GM21367 (cell line): ENCODE results near the gene CAPN10.

Source experiments
- ATAC-seq: cut with Tn5 transposase; IDR thresholded peaks from one replicate; pipeline ENCODE4 v1.9.1; 2021; ENCODE audit not compliant: unreplicated experiment

CAPN10 gene

DNA sequence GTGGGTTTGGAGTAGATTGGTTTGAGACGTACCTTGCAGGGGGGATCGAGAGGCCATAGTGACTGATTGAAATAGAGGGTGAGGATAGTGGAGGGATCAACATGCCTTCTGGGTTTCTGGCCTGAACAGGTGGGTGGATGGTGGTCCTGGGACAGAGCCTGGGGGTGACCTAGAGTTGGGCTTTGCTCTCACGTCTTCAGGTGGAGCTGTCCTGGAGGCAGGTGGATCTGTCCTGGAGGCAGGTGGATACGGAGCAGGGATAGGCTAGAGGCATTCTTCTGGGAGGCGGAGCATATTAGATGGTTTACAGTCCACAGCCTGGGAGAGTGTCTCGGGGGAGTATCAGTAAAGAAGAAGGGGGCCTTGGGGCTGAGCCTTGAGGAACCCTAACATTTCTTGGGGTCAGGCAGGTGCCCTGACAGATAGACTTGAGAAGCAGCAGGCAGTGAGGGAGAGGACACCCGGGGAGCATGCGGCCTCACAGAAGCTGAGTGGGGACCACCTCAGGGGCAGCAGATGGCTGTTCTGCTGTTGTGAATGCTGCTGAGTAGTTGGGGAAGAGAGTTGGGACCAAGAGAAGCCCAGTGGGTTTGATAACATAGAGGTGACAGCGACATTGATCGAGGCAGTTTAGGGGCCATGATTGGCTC, 1.6 kb downstream of the CAPN10 start:
- ATAC-seq: no peak

DNA sequence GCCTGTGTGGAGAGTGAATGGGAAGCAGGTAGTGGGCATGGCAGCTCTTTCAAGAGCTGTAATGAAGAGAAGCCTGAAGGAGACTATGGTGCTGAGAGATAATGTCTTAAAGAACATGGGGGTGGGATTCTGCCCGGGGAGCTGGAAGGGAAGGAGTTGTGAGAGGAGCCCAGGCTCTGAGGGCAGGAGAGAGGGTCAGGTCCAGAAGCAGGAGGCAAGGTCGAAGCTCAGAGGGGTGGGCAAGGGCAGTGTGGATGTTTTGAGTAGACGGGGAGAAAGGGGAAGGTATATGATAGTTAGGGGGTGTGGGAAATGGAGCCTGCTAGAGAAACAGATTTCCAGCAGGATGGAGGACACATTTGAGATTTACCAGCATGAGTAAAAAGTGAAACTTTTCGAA, 2.1 kb downstream of the CAPN10 start:
- no peak for ATAC-seq

DNA sequence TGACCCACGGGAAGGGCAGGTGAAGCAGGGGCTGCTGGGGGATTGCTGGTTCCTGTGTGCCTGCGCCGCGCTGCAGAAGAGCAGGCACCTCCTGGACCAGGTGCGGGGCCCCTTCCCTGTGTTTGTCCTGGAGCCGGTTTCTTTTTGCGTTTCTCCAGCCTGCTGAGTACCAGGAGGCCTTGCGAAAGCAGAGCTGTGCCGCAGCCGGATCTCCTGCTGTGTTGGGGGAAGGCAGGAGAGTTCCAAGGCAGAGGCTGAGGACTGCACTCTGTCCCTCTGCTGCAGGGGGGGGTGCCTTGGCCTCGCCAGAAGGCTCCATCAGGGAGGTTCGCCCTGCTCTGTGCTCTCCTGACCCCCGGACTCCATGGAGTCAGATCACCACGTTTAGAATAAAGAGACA, 2.8 kb downstream of the CAPN10 start:
- ATAC-seq: no peak

DNA sequence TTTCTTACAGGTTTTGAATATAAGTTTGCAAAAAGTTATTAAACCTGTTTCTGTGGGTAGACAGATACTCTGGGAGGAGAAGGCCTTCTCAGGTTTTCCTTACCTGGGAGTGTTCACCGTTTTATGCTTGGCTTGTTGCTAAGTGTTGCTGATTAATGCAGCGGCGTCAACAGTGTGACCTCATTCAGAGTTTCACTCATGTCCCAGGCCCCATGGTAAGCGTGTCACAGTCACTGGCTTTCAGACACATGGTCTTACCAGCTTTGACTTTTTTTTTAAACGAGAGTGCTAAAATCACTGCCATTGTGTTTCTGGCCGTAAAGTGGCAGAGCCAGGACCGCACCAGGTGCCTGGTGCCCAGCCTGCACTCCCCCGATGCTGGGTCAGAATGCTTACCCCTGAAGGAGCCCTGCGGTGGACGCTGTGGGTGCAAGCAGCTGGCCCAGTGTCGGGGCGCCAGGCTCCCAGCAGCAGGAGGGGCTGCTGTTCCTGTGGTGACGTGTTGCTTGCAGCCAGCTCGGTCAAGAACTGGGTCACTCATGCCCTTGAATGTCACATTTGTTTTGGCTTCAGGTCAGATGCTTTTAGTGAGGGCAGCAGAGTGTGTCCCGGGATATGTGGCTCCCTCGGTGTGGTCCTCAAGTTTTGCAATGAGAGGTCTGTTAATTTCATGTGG, 3.5 kb downstream of the CAPN10 start:
- ATAC-seq: no peak

DNA sequence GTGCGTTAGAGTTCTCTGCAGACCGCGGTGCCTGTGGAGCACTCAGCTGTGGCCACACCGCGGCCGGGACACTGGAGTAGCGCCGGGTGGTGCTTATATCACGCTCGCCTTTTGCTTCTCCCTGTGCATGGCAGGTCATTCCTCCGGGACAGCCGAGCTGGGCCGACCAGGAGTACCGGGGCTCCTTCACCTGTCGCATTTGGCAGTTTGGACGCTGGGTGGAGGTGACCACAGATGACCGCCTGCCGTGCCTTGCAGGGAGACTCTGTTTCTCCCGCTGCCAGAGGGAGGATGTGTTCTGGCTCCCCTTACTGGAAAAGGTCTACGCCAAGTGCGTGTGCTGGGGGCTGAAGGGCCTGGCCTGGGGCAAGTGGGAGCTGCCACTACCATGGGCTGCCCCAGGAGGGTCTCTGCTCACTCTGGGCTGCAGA, 4.2 kb downstream of the CAPN10 start:
- no peak for ATAC-seq

DNA sequence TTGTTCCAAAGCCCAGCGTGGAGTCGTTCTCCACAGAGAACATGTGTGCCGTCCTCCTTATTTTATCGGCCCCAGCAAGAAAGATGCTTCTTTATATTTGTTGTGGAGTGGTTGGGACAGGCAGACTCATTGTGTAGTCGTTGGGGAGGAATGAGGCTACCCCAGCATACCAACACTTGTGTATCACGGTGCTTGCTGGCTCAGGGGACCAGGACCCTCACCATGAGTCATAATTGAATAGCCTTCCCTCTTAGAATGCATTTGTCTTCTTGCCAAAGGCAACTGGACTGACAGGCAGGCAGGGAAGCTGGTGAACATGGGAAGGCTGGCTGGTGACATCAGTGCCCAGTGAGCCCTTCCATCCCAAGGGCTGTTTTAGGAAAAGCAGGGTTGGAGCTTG, 4.7 kb downstream of the CAPN10 start:
- no peak for ATAC-seq

DNA sequence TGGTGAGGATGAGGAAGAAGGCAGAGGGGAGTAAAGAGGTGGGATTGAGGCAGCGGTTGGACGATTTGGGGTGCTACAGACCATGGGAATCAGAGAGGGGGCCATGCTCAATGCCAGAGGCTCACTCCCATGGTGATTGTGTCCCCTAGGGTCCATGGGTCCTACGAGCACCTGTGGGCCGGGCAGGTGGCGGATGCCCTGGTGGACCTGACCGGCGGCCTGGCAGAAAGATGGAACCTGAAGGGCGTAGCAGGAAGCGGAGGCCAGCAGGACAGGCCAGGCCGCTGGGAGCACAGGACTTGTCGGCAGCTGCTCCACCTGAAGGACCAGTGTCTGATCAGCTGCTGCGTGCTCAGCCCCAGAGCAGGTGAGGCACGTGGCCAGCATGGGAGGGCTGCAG, 5.2 kb downstream of the CAPN10 start:
- no peak for ATAC-seq

DNA sequence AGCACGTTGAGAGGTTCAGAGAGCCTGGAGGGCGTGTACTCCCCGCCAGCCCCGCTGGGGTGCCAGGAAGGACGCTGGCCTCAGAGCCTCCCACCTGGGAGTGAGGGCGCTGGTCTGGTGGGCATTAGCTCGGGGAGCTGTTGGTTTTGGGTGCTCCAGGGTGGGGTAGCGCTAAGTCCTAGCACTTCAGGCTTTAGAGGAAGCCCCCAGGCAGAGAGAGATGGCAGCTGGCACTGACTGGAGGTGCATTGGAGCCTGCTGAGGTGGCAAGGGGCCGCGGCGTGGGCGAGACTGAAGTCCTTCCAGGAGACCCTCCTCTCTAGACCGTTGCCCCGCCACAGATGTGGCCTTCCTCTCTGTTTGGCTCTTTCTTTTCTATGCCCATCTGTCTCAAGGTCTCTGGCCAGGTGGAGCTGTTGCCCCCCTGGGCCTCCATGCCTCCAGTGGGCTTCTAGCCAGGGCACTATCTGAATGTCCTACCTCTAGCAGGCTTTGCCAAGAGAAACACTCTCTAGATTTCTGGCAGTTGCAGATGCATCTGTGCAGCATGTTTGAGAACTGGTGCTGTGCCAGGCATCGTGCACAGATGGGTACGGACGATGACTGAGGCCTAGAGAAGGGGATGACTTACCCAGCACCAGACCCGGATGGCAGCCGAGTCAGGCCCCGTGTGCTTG, 6.6 kb downstream of the CAPN10 start:
- no peak for ATAC-seq

DNA sequence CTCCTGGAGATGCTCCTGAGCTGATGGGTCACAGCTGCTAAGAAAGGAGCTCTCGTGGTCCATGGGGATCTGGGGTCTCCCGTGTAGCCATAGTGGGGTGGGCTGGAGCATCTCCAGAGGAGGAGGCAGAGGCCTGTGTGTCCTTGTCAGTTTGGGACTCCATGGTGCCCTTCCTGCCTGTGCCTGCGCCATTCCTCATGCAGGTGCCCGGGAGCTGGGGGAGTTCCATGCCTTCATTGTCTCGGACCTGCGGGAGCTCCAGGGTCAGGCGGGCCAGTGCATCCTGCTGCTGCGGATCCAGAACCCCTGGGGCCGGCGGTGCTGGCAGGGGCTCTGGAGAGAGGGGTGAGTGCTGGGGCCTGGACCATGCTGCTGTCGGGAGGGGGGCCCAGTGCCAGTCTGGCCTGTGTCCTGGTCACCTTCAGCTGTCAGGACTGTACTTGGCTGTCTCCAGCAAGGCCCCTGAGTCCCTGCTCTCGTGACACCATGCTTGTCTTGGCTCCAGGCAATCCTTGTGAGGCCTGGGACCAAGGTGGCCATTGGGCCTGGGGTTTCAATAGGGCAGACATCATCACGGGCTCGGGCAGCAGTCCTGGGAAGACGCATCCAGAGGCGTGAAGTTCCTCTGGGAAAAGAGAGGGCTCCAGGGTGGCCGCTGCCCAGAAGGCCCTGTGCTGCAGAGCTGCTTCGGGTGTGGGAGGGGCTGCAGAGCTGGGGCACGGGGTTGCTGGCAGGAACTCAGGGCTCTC, 7.3 kb downstream of the CAPN10 start:
- ATAC-seq: no peak

DNA sequence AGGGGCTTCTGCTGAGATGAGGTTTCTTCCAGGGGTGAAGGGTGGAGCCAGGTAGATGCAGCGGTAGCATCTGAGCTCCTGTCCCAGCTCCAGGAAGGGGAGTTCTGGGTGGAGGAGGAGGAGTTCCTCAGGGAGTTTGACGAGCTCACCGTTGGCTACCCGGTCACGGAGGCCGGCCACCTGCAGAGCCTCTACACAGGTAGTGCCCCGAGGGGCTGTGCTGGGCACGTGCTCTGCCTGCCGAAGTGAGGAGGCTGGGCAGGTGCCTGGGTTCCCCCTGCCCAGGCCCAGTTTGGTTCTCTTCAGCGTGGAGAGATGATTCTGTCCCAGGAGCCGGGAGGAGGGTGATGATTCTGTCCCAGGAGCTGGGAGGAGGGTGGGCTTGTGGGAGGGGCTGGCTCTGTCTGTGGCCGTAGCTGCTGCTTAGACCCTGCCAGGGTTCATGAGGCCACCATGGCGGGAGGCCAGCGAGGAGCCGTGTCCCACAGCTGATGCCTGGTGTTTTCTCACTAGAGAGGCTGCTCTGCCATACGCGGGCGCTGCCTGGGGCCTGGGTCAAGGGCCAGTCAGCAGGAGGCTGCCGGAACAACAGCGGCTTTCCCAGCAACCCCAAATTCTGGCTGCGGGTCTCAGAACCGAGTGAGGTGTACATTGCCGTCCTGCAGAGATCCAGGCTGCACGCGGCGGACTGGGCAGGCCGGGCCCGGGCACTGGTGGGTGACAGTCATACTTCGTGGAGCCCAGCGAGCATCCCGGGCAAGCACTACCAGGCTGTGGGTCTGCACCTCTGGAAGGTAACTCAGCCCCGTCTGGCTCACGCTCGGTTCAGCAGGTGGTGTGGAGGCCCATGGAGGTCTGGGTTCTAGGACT, 8.2 kb downstream of the CAPN10 start:
- no peak for ATAC-seq

DNA sequence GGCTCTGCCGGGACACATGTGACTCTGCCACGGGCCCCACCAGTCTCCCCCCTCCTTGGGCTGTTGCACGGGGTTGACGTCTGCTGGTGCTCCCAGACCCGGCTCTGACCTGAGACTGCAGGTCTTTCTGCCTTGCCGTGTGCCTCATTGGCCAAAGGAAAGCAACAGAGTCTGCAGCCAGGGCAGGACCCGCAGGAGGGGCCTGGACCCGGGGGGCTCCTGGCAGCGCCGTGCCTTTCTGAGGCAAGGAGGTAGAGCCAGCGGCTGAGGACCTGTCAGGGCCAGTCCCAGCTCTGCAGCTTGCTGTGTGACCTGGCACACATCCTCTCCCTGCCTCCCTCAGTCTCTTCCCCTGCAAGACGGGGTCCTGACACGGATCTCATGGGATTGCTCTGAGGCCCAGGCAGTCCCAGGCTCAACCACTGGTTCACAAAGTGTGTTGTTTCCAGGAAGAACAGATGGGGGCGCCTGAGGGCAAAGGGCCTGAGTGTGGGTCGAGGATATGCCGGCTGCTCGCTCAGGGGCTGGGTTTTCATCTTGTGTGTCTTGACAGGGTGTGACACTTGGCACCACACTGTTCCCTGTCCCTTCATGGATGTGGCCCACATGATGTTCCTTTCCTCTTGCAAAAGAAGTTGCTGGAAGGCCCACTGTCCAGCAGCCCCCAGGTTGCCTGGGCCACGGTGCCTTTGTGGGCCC, 9.0 kb downstream of the CAPN10 start:
- ATAC-seq: no peak

DNA sequence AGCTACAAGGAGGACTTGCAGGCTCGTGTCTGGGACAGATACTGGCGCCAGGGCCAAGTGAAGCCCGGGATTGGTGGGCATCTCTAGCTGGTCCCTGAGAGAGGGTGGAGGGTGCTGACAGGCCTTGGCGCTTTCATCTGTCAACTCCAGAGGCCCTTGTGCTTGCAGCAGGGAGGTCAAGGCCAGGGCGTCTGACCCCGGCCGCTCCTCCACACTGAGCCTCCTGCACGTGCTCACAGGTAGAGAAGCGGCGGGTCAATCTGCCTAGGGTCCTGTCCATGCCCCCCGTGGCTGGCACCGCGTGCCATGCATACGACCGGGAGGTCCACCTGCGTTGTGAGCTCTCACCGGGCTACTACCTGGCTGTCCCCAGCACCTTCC, 9.5 kb downstream of the CAPN10 start:
- ATAC-seq: no peak

DNA sequence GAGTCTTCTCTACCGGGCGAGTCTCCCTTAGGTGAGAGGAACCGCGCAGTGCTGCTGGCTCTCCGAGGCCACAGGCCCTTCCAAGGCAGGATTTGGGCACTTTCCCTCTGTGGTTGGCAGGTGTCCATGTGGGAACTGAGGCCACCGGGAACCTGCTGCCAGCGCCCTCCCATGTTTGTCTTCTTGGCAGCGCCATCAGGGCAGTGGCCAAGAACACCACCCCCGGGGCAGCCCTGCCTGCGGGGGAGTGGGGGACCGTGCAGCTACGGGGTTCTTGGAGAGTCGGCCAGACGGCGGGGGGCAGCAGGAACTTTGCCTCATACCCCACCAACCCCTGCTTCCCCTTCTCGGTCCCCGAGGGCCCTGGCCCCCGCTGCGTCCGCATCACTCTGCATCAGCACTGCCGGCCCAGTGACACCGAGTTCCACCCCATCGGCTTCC, 10.0 kb downstream of the CAPN10 start:
- ATAC-seq: no peak

DNA sequence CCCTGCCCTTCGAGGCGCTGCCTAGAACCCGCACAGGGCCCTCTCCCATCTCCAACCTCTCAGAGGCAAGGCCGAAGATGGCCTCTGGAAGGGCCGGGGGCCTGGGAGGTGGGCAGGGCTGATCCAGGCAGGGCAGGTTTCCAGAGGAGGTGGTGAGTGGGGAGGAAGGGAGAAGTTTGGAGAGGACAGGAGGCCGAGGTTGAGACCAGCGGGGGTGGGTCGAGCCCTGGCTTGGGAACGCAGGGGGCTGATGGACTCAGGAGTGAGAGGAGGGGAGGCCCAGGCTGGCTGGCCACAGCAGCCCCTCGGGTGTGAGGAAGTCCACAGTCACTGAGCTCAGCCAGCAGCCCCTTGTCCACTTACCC, 10.5 kb downstream of the CAPN10 start:
- ATAC-seq: no peak

DNA sequence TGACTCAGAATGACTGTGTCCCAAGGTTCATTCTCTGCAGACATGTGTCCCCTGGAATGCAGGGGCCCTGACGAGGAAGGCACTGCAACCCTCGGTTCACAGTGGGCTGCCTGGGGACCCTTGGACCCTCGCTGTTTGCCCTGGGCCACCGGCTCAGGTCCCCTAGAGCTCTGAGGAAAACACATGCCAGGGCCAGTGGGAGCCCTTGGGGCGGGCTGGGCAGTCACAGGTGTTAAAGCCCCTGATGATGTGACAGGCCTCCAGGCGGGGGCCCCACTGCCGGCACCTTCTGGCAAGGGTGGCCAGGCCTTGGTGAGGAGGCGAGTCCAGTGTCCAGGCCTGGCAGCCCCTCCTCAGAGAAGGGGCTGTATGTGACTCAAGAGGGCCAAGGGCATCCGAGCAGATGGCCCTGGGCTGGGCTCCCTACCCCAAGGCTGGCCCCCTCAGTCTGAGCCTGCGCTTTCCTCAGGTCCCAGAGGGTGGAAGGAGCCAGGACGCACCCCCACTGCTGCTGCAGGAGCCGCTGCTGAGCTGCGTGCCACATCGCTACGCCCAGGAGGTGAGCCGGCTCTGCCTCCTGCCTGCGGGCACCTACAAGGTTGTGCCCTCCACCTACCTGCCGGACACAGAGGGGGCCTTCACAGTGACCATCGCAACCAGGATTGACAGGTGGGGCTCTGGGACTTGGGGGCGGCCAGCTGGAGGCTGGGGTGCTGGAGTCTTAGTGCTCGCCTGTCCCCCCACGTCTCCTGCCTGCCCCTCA, 11.1 kb downstream of the CAPN10 start:
- no peak for ATAC-seq

DNA sequence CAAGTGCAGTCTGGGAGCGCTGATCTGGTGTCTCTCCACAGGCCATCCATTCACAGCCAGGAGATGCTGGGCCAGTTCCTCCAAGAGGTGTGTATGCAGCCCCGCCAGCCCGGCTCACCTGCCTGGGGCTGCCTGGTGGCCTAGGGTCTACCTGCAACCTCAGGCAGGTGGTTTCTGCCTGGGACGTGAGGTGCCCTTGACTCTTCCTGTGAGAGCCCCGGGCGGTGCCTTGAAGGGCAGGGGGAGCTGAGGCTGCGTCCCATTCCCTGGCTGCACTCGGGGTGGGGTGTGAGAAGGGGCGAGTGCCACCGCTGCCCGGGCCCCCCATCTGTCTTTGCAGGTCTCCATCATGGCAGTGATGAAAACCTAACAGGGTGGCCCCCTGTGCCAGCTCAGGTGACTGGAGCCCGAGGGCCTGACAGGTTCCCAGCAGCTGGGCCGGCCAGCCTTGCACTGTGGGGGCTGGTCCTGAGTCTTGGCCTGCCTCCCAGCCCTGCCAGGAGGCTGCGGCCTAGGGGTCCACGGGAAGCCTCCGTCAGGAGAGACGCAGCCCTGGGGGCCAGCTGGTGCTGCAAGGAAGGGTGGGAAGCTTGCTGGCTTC, 11.9 kb downstream of the CAPN10 start:
- no peak for ATAC-seq

DNA sequence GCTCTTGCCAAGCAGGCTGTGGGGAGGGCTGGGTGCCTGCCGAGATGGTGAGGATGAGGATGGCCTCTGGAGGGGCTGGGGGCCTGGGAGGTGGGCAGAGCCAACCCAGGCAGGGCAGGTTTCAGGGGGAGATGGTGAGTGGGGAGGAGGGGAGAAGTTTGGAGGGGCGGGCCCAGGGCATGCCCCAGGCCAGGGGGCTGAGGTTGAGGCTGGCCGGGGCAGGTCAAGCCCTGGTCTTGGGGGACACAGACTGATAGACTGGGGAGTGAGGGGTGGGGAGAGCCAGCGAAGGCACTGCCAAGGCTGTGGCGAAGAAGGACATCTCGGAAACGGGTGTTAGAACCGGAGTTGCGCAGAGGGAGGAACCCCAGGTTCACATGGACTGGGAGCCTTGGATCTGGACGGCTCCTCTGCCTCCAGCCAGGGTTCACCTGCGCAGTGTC, 12.6 kb downstream of the CAPN10 start:
- no peak for ATAC-seq

DNA sequence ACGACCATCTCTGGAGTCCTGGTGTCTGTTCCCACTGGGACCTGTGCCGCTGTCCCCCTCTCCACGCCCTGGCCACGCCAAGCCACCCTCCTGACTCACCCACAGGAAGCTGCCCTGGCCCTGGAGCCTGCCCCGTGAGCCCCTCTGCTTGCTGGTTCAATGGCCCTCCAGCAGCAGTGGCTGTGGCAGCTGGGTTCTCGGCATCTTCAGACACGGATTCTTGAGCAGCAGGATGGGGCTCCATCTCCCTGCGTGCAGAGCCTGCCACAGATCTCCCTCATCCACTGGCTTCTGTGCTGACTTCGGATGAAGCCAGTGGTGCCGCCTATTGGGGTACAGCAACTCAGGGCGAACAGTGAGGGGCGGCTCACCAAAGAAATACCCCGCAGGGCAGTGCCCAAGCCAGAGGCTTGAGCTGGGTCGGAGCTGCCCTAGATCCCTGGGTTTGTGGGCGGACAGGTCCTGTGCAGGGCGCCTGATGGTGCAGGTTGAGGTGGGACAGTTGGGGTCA, 14.0 kb downstream of the CAPN10 start:
- no peak for ATAC-seq
